Measurements from ENCODE around the gene RANBP6. TPM values are rescaled to one million over a fixed set of nuclear protein-coding genes. Genes with fewer than 3 reads are reported as not detected.

Gene RANBP6
- total and polyA plus RNA-seq, 2 donors from 2014 or later, result 9.5 to 19.5 TPM

- Histone ChIP-seq H3K27me3 (ENCODE audit: control insufficient read depth, insufficient read depth, low read length) (no peaks in the 10 kb centered on the region), H3K27ac (ENCODE audit: low read depth in 2 of 2, low read length in 2 of 2) (no peak overlapping the region), H3K4me3 (ENCODE audit: low read length in 3 of 3) (no peak overlapping the region), H3K4me1 (ENCODE audit: control insufficient read depth in 2 of 3, insufficient read depth in 2 of 3, low read depth in 1 of 3, low read length in 3 of 3) (no peaks in the 10 kb centered on the region), H3K36me3 (ENCODE audit: control insufficient read depth in 2 of 3, insufficient read depth in 3 of 3, low read length in 3 of 3) (no peaks in the 10 kb centered on the region), H3K9me3 (ENCODE audit: control insufficient read depth in 2 of 3, insufficient read depth in 1 of 3, low read length in 3 of 3) (no peaks in the 10 kb centered on the region), H3K9ac (ENCODE audit: low read length in 3 of 3) (no peak overlapping the region)
- FAIRE-seq (peak; percentile 65), DNase-seq (peak in 3 of 5 donors; percentile 49 to 85 (median 76))
- TF ChIP-seq CTCF (IDR thresholded peaks at IDR 0.05; ENCODE audit: borderline replicate concordance, extremely low read depth, insufficient read depth), result peak; percentile 61
- intact Hi-C loops (cut with DNase I), result no loop called here
Observed at GRCh38 chr9:6055216-6055615, 39.8 kb upstream of the RANBP6 start.

GRCh38 chr9:6054280-6055099 lies 39.1 kb upstream of the RANBP6 start:
- H3K9ac ChIP-seq (ENCODE audit: low read length in 3 of 3), result no peak overlapping the region
- peak; percentile 85 for TF ChIP-seq CTCF (IDR thresholded peaks at IDR 0.05; ENCODE audit: borderline replicate concordance, extremely low read depth, insufficient read depth)
- no peaks in the 10 kb centered on the region for H3K9me3 ChIP-seq (ENCODE audit: control insufficient read depth in 2 of 3, insufficient read depth in 1 of 3, low read length in 3 of 3)
- H3K36me3 ChIP-seq (ENCODE audit: control insufficient read depth in 2 of 3, insufficient read depth in 3 of 3, low read length in 3 of 3), result no peaks in the 10 kb centered on the region
- H3K4me3 ChIP-seq (ENCODE audit: low read length in 3 of 3), result no peak overlapping the region
- no peaks in the 10 kb centered on the region for H3K4me1 ChIP-seq (ENCODE audit: control insufficient read depth in 2 of 3, insufficient read depth in 2 of 3, low read depth in 1 of 3, low read length in 3 of 3)
- no peaks in the 10 kb centered on the region for H3K27me3 ChIP-seq (ENCODE audit: control insufficient read depth, insufficient read depth, low read length)
- no peak overlapping the region for H3K27ac ChIP-seq (ENCODE audit: low read depth in 2 of 2, low read length in 2 of 2)
- DNase-seq (peak in 4 of 5 donors; percentile 72 to 92 (median 78)), FAIRE-seq (no peak)
- intact Hi-C loops (cut with DNase I), result no loop called here

GRCh38 chr9:6052293-6052919 lies 37.0 kb upstream of the RANBP6 start:
- TF ChIP-seq CTCF (IDR thresholded peaks at IDR 0.05; ENCODE audit: borderline replicate concordance, extremely low read depth, insufficient read depth), result no peak
- Histone ChIP-seq H3K9ac (ENCODE audit: low read length in 3 of 3) (no peak overlapping the region), H3K4me1 (ENCODE audit: control insufficient read depth in 2 of 3, insufficient read depth in 2 of 3, low read depth in 1 of 3, low read length in 3 of 3) (no peaks in the 10 kb centered on the region), H3K27ac (ENCODE audit: low read depth in 2 of 2, low read length in 2 of 2) (no peak overlapping the region), H3K27me3 (ENCODE audit: control insufficient read depth, insufficient read depth, low read length) (no peaks in the 10 kb centered on the region), H3K4me3 (ENCODE audit: low read length in 3 of 3) (no peak overlapping the region), H3K9me3 (ENCODE audit: control insufficient read depth in 2 of 3, insufficient read depth in 1 of 3, low read length in 3 of 3) (no peaks in the 10 kb centered on the region), H3K36me3 (ENCODE audit: control insufficient read depth in 2 of 3, insufficient read depth in 3 of 3, low read length in 3 of 3) (no peaks in the 10 kb centered on the region)
- DNase-seq (no peak), FAIRE-seq (no peak)
- intact Hi-C loops (cut with DNase I), result no loop called here
